ENCODE data around the gene USP34. TPM values are rescaled to one million over a fixed set of nuclear protein-coding genes. Genes with fewer than 3 reads are reported as not detected.

Gene USP34
- total and polyA plus RNA-seq, 2 donors (not counting 1 experiment from before 2014, with no cell fraction given), result 52.4 to 129 TPM

DNA sequence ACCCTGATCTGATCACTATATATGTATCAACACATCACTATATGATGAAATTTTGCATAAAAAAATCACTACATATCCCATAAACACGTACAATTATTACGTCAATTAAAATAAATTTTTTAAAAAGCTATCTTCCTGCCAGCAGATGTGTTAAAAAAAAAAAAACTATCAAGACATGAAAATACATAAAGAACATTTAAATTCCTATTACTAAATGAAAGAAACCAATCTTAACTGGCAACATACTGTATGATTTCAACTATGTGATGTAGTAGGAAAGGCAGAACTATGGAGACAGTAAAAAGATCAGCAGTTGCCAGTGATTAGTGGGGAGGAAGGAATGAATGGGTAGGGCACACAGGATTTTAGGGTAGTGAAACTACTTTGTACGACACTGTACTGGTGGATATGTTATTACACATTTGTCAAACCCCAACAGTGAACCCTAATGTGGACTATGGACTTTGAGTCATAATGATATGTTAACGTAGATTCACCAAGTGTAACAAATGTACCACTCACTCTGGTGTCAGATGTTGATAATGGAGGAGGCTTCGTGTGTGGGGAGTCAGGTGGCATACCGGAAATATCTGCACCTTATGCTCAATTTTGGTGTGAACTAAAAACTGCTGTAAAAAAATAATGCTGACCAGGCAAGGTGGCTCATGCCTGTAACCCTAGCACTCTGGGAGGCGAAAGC, 27.4 kb downstream of the USP34 start:
- TF ChIP-seq, protein P1, sequence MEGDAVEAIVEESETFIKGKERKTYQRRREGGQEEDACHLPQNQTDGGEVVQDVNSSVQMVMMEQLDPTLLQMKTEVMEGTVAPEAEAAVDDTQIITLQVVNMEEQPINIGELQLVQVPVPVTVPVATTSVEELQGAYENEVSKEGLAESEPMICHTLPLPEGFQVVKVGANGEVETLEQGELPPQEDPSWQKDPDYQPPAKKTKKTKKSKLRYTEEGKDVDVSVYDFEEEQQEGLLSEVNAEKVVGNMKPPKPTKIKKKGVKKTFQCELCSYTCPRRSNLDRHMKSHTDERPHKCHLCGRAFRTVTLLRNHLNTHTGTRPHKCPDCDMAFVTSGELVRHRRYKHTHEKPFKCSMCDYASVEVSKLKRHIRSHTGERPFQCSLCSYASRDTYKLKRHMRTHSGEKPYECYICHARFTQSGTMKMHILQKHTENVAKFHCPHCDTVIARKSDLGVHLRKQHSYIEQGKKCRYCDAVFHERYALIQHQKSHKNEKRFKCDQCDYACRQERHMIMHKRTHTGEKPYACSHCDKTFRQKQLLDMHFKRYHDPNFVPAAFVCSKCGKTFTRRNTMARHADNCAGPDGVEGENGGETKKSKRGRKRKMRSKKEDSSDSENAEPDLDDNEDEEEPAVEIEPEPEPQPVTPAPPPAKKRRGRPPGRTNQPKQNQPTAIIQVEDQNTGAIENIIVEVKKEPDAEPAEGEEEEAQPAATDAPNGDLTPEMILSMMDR (conservative IDR thresholded peaks at IDR 0.05 in 1 of 2, IDR thresholded peaks at IDR 0.05 in 1 of 2; ENCODE audit: low read depth in 1 of 2, low read length in 2 of 2), result no peak
- no peak for TF ChIP-seq EZH2 (IDR thresholded peaks at IDR 0.05; ENCODE audit: low read length, missing control alignments)
- Histone ChIP-seq H3K79me2 (ENCODE audit: control insufficient read depth, insufficient read depth, low read length) (peaks cover 86% of the 10 kb centered on the region), H3K27ac (ENCODE audit: insufficient read depth, low read length) (no peak overlapping the region), H3K4me2 (ENCODE audit: extremely low read depth, insufficient read depth, low read length) (no peak overlapping the region), H2AFZ (ENCODE audit: low read length) (no peak overlapping the region), H3K27me3 (ENCODE audit: control insufficient read depth, insufficient read depth, low read length) (no peaks in the 10 kb centered on the region), H3K4me1 (ENCODE audit: control insufficient read depth, extremely low read depth, insufficient read depth, low read length) (no peaks in the 10 kb centered on the region), H4K20me1 (ENCODE audit: control insufficient read depth, extremely low read depth, insufficient read depth, low read length) (peaks cover 3% of the 10 kb centered on the region), H3K9ac (ENCODE audit: insufficient read depth, low read length) (no peak overlapping the region), H3K4me3 (replicated peaks in 1 of 4; ENCODE audit: control extremely low read depth in 1 of 4, insufficient read depth in 1 of 4, low read depth in 3 of 4, low read length in 4 of 4) (no peak overlapping the region), H3K9me3 (ENCODE audit: control insufficient read depth, insufficient read depth, low read depth, low read length) (no peaks in the 10 kb centered on the region), H3K36me3 (ENCODE audit: control insufficient read depth, insufficient read depth, low read length) (no peaks in the 10 kb centered on the region)
- no peak for DNase-seq (ENCODE audit: low read depth in 2 of 2)

DNA sequence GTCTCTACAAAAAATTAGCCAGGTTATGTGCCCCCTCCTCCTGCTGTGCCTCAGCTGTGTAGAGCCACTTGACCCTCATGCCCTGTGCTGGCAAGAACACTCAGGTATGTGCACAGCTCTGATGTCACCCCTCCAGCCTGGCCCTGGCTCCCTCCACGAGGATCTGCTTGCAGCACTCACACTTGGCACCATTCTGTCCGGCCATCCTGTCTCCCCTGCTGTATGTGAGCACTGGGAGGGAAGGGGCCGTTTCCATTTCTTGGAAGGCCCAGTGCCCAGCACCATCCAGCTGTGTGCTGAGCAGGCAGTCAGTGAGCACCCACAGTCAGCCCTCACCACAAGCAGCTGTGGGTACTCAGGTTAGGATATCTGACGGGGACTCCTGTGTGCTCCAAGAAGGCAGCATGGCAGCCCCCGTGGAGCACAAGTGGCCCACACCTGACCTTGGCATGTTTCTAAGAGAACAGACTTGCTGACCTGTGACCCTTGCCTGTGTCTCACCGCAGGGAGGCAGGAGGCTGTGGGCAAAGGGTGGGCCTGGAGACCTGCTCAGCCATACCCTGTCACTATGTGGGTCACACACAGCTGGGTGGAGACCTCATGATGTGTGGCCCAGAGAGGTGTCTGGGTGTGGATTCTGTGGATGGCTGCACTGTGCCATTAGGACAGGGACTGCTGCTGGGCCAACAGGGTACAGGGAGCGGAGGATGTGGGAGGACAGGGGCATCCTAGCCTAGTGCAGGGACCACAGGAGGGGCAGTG, 31.5 kb downstream of the USP34 start:
- Histone ChIP-seq H3K9me3 (ENCODE audit: control insufficient read depth, insufficient read depth, low read depth, low read length) (no peaks in the 10 kb centered on the region), H2AFZ (ENCODE audit: low read length) (no peak overlapping the region), H3K27me3 (ENCODE audit: control insufficient read depth, insufficient read depth, low read length) (no peaks in the 10 kb centered on the region), H4K20me1 (ENCODE audit: control insufficient read depth, extremely low read depth, insufficient read depth, low read length) (peaks cover 3% of the 10 kb centered on the region), H3K4me1 (ENCODE audit: control insufficient read depth, extremely low read depth, insufficient read depth, low read length) (no peaks in the 10 kb centered on the region), H3K79me2 (ENCODE audit: control insufficient read depth, insufficient read depth, low read length) (peaks cover 88% of the 10 kb centered on the region), H3K4me2 (ENCODE audit: extremely low read depth, insufficient read depth, low read length) (no peak overlapping the region), H3K9ac (ENCODE audit: insufficient read depth, low read length) (no peak overlapping the region), H3K36me3 (ENCODE audit: control insufficient read depth, insufficient read depth, low read length) (no peaks in the 10 kb centered on the region), H3K27ac (ENCODE audit: insufficient read depth, low read length) (no peak overlapping the region), H3K4me3 (replicated peaks in 1 of 4; ENCODE audit: control extremely low read depth in 1 of 4, insufficient read depth in 1 of 4, low read depth in 3 of 4, low read length in 4 of 4) (no peak overlapping the region)
- TF ChIP-seq, protein P1 (conservative IDR thresholded peaks at IDR 0.05 in 1 of 2, IDR thresholded peaks at IDR 0.05 in 1 of 2; ENCODE audit: low read depth in 1 of 2, low read length in 2 of 2), result no peak
- DNase-seq (ENCODE audit: low read depth in 2 of 2), result no peak

DNA sequence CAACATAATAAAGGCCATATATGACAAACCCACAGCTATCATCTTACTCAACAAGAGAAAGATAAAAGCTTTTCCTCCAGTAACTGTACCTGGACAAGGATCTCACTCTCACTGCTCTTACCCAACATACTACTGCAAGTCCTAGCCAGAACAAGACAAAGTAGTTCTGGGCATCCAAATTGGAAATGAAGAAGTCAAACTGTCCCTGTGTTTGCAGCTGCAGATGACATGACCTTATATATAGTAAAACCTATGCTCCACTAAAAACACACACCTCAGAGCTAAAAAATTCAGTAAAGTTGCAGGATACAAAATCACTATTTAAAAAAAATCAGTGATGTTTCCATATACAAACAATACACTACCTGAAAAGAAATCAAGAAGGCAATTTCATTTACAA, 32.2 kb downstream of the USP34 start:
- no peaks in the 10 kb centered on the region for H3K4me1 ChIP-seq (ENCODE audit: control insufficient read depth, extremely low read depth, insufficient read depth, low read length)
- no peaks in the 10 kb centered on the region for H3K9me3 ChIP-seq (ENCODE audit: control insufficient read depth, insufficient read depth, low read depth, low read length)
- H4K20me1 ChIP-seq (ENCODE audit: control insufficient read depth, extremely low read depth, insufficient read depth, low read length), result peaks cover 3% of the 10 kb centered on the region
- H3K4me3 ChIP-seq (replicated peaks in 1 of 4; ENCODE audit: control extremely low read depth in 1 of 4, insufficient read depth in 1 of 4, low read depth in 3 of 4, low read length in 4 of 4), result no peak overlapping the region
- no peak overlapping the region for H3K4me2 ChIP-seq (ENCODE audit: extremely low read depth, insufficient read depth, low read length)
- TF ChIP-seq, protein P1 (conservative IDR thresholded peaks at IDR 0.05 in 1 of 2, IDR thresholded peaks at IDR 0.05 in 1 of 2; ENCODE audit: low read depth in 1 of 2, low read length in 2 of 2), result no peak
- TF ChIP-seq EZH2 (IDR thresholded peaks at IDR 0.05; ENCODE audit: low read length, missing control alignments), result no peak
- DNase-seq (ENCODE audit: low read depth in 2 of 2), result no peak
- no peak overlapping the region for H3K27ac ChIP-seq (ENCODE audit: insufficient read depth, low read length)
- H3K27me3 ChIP-seq (ENCODE audit: control insufficient read depth, insufficient read depth, low read length), result no peaks in the 10 kb centered on the region
- H3K79me2 ChIP-seq (ENCODE audit: control insufficient read depth, insufficient read depth, low read length), result peaks cover 88% of the 10 kb centered on the region
- H3K36me3 ChIP-seq (ENCODE audit: control insufficient read depth, insufficient read depth, low read length), result no peaks in the 10 kb centered on the region
- no peak overlapping the region for H2AFZ ChIP-seq (ENCODE audit: low read length)
- no peak overlapping the region for H3K9ac ChIP-seq (ENCODE audit: insufficient read depth, low read length)
